ENCODE results near the gene CAMTA1. TPM values are rescaled to one million over a fixed set of nuclear protein-coding genes. Genes with fewer than 3 reads are reported as not detected.
"Not testable (repeated sequence)": the region's sequence is repeated elsewhere in the genome, so short reads cannot be mapped to it uniquely, and the experiment has no call there.

The CAMTA1 gene
- polyA plus RNA-seq, 5 donors = 41.0 to 56.5 (median 48.5) TPM

GRCh38 chr1:7405844-7406500 is 620.7 kb downstream of the CAMTA1 start:
- DNase-seq = no peak

- DNase-seq = no peak
These were observed 621.6 kb downstream of the CAMTA1 start for GRCh38 chr1:7406641-7407543.

GRCh38 chr1:7407544-7407895 is 622.3 kb downstream of the CAMTA1 start:
- DNase-seq = no peak

GRCh38 chr1:7407980-7408770 is 622.9 kb downstream of the CAMTA1 start:
- DNase-seq = no peak

- no peak for DNase-seq
These were observed 623.5 kb downstream of the CAMTA1 start for GRCh38 chr1:7408771-7409150.

- DNase-seq = no peak
These were observed 624.0 kb downstream of the CAMTA1 start for GRCh38 chr1:7409278-7409677.

GRCh38 chr1:7410156-7410555 is 624.9 kb downstream of the CAMTA1 start:
- DNase-seq = no peak

GRCh38 chr1:7417618-7418017 is 632.4 kb downstream of the CAMTA1 start:
- DNase-seq = not testable (repeated sequence)

GRCh38 chr1:7418442-7419080 is 633.3 kb downstream of the CAMTA1 start:
- DNase-seq = no peak

- no peak for DNase-seq
These were observed 634.8 kb downstream of the CAMTA1 start for GRCh38 chr1:7420098-7420445.

GRCh38 chr1:7420470-7421100 is 635.3 kb downstream of the CAMTA1 start:
- DNase-seq = no peak

- no peak for DNase-seq
These were observed 636.3 kb downstream of the CAMTA1 start for GRCh38 chr1:7421471-7422075.

GRCh38 chr1:7422081-7422480 is 636.8 kb downstream of the CAMTA1 start:
- DNase-seq = no peak

GRCh38 chr1:7422561-7422960 is 637.3 kb downstream of the CAMTA1 start:
- DNase-seq = no peak

- no peak for DNase-seq
These were observed 637.7 kb downstream of the CAMTA1 start for GRCh38 chr1:7422966-7423365.

- no peak for DNase-seq
These were observed 639.2 kb downstream of the CAMTA1 start for GRCh38 chr1:7424352-7424890.

GRCh38 chr1:7425229-7425628 is 640.0 kb downstream of the CAMTA1 start:
- no peak for DNase-seq

- no peak for DNase-seq
These were observed 640.5 kb downstream of the CAMTA1 start for GRCh38 chr1:7425771-7426170.

GRCh38 chr1:7426780-7427604 is 641.7 kb downstream of the CAMTA1 start:
- DNase-seq = no peak
